Esophagus muscularis mucosa (tissue), 4 donors: Measurements from ENCODE around the gene TMEM150A.

ENCODE experiments used
- CTCF ChIP-seq, 3 experiments: fragments of 200-600 bp in 2 of 3; fragments of 450-650 bp in 1 of 3; sonication (generic) in 2 of 3; IDR thresholded peaks; one replicate each; pipeline ENCODE4 v1.5.1; 2017 to 2019; ENCODE audit warnings: antibody characterized with exemption in 3 of 3, mild to moderate bottlenecking in 2 of 3, moderate library complexity in 1 of 3
- EP300 ChIP-seq: sonication (generic); formaldehyde crosslinking; IDR thresholded peaks from one replicate; pipeline ENCODE4 v1.6.1; 2017; ENCODE audit warnings: antibody characterized with exemption
- POLR2A ChIP-seq: fragments of 450-650 bp; IDR thresholded peaks from one replicate; pipeline ENCODE4 v1.6.1; 2017; ENCODE audit warnings: antibody characterized with exemption, moderate library complexity, mild to moderate bottlenecking, low read depth
- POLR2AphosphoS5 ChIP-seq, 2 donors: sonication (generic); formaldehyde crosslinking; IDR thresholded peaks; one replicate each; pipeline ENCODE4 v1.6.1; 2017; ENCODE audit warnings: antibody characterized with exemption in 2 of 2

- TF ChIP-seq CTCF (IDR thresholded peaks at IDR 0.05) (no peak), POLR2A (no peak), POLR2AphosphoS5 (IDR thresholded peaks at IDR 0.05) (no peak), EP300 (no peak)
These were observed 14.3 kb downstream of the TMEM150A start for GRCh38 chr2:85588236-85588635.
